Choroid plexus epithelial cell (primary cell): ENCODE results near the gene NCKAP1.

ENCODE experiments used
- DNase-seq: peaks from one replicate; pipeline ENCODE4 v3.0.0-alpha.2; 2010; ENCODE audit warnings: low read depth
- H3K4me3 ChIP-seq: 2 replicates; pipeline ENCODE4 v1.5.1; 2011; ENCODE audit warnings: low read depth, mild to moderate bottlenecking, control low read depth, low read length, moderate library complexity
- CTCF ChIP-seq: conservative IDR thresholded peaks from 2 replicates; pipeline ENCODE4 v1.5.1; 2011; ENCODE audit warnings: low read depth, mild to moderate bottlenecking, control low read depth, inconsistent platforms, low read length, moderate library complexity

Gene NCKAP1

GRCh38 chr2:182864949-182865570 is 173.2 kb downstream of the NCKAP1 start:
- DNase-seq, result no peak
- no peak for TF ChIP-seq CTCF
- H3K4me3 ChIP-seq, result no peak overlapping the region

- no peak overlapping the region for H3K4me3 ChIP-seq
- DNase-seq, result no peak
- TF ChIP-seq CTCF, result no peak
Observed at GRCh38 chr2:182863642-182864041, 174.6 kb downstream of the NCKAP1 start.

GRCh38 chr2:182862091-182862490 is 176.2 kb downstream of the NCKAP1 start:
- no peak overlapping the region for H3K4me3 ChIP-seq
- no peak for TF ChIP-seq CTCF
- no peak for DNase-seq

GRCh38 chr2:182860858-182861257 is 177.4 kb downstream of the NCKAP1 start:
- DNase-seq, result no peak
- no peak overlapping the region for H3K4me3 ChIP-seq
- no peak for TF ChIP-seq CTCF
